ENCODE measurements around the gene FCRL3. TPM values are rescaled to one million over a fixed set of nuclear protein-coding genes. Genes with fewer than 3 reads are reported as not detected.

FCRL3 gene
- total RNA-seq, 3 donors from 2014 or later (not counting 1 experiment from before 2014, with no cell fraction given), result 69.8 to 117 (median 83.8) TPM

DNA sequence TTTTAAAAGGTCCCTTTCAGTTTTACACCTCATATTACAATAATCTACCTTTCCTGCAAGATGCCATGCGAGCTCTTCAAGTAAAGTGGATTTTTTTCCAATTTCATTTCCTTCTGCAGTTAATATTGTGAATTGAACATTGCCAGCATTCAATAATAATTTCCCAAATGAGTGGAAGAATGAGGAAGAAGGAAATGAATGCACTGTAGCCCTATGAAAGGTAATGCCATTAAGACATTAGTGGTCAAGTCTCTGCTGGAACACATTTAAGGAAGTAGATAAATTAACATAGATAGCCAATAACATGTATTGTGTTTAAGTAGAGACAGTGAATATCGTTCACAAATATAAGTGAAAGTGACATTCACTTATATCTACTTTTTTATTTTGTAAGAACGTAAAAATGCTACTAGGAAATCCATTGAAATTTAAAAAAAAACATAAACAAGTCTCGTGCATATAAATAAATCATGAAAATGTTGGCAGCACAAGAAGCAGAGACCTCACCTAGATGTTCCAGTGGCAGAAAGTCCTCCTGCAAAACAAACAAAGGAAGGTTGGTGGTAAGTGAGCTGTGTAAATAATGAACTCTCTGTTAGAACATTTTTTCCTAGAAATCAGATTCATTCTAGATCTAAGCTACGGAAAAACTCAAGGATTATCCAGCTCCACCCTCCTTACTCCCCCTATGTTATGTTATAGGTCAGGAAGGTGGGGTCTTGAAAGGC is 17.7 kb downstream of the FCRL3 start:
- Mint-ChIP-seq H3K27me3 (ENCODE audit: low read depth in 2 of 2) (no peaks in the 10 kb centered on the region), H3K36me3 (peaks cover 50% of the 10 kb centered on the region), H3K9me3 (no peaks in the 10 kb centered on the region), H3K27ac (peak overlapping the region in 1 of 2 donors; percentile 17), H3K4me3 (no peak overlapping the region), H3K4me1 (peaks cover 47 to 60% of the 10 kb centered on the region in 2 donors)
- peaks cover 21% of the 10 kb centered on the region for H3K36me3 ChIP-seq (ENCODE audit: control insufficient read depth, insufficient read depth, low read length)
- TF ChIP-seq, protein P1, sequence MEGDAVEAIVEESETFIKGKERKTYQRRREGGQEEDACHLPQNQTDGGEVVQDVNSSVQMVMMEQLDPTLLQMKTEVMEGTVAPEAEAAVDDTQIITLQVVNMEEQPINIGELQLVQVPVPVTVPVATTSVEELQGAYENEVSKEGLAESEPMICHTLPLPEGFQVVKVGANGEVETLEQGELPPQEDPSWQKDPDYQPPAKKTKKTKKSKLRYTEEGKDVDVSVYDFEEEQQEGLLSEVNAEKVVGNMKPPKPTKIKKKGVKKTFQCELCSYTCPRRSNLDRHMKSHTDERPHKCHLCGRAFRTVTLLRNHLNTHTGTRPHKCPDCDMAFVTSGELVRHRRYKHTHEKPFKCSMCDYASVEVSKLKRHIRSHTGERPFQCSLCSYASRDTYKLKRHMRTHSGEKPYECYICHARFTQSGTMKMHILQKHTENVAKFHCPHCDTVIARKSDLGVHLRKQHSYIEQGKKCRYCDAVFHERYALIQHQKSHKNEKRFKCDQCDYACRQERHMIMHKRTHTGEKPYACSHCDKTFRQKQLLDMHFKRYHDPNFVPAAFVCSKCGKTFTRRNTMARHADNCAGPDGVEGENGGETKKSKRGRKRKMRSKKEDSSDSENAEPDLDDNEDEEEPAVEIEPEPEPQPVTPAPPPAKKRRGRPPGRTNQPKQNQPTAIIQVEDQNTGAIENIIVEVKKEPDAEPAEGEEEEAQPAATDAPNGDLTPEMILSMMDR (IDR thresholded peaks at IDR 0.05), result no peak
- intact Hi-C loops (cut with micrococcal nuclease), result no loop called here
- WGBS (ENCODE audit: insufficient coverage), result 83% methylated on average over 2 of the region's 5 CpGs
- no peaks in the 10 kb centered on the region for H3K4me1 ChIP-seq (ENCODE audit: control insufficient read depth, insufficient read depth, low read length)
- no peak overlapping the region for H3K27ac ChIP-seq (ENCODE audit: low read length)
- H3K9me3 ChIP-seq (ENCODE audit: control insufficient read depth, insufficient read depth, low read length), result no peaks in the 10 kb centered on the region
- DNase-seq (no peak), ATAC-seq (no peak)
- no peak overlapping the region for H3K4me3 ChIP-seq (ENCODE audit: low read length)
- H3K27me3 ChIP-seq (ENCODE audit: control insufficient read depth, insufficient read depth, low read length), result no peaks in the 10 kb centered on the region

DNA sequence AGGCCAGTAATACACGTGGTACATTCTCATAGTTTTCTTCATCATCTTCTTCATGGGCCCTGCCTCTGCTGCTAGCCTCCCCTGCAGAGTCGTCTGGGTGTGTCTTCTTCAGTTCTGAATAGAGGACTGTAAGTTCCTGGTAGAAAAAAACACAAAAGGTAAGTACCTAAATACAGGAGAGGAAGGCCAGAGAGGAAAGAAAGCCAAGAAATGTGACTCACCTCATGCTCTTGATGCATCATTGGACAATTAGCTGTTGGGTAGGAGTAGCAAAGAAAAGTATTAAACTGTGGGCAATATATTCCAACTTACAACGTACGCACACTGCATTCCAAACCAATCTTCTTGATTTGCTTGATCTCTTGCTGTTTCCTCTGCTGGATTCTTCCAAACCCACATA is 21.8 kb downstream of the FCRL3 start:
- Mint-ChIP-seq H3K27ac (peak overlapping the region; percentile 7 to 71), H3K27me3 (ENCODE audit: low read depth in 2 of 2) (no peaks in the 10 kb centered on the region), H3K4me1 (peaks cover 36 to 39% of the 10 kb centered on the region in 2 donors), H3K36me3 (peaks cover 51% of the 10 kb centered on the region), H3K9me3 (no peaks in the 10 kb centered on the region), H3K4me3 (no peak overlapping the region)
- TF ChIP-seq, protein P1 (IDR thresholded peaks at IDR 0.05), result no peak
- DNase-seq (no peak), ATAC-seq (no peak)
- Histone ChIP-seq H3K4me1 (ENCODE audit: control insufficient read depth, insufficient read depth, low read length) (peaks cover 4% of the 10 kb centered on the region), H3K27me3 (ENCODE audit: control insufficient read depth, insufficient read depth, low read length) (no peaks in the 10 kb centered on the region), H3K9me3 (ENCODE audit: control insufficient read depth, insufficient read depth, low read length) (peaks cover 9% of the 10 kb centered on the region), H3K27ac (ENCODE audit: low read length) (no peak overlapping the region), H3K36me3 (ENCODE audit: control insufficient read depth, insufficient read depth, low read length) (peaks cover 19% of the 10 kb centered on the region), H3K4me3 (ENCODE audit: low read length) (no peak overlapping the region)
- intact Hi-C loops (cut with micrococcal nuclease), result no loop called here
- WGBS (ENCODE audit: insufficient coverage), result 76% methylated on average over 4 of the region's 4 CpGs

DNA sequence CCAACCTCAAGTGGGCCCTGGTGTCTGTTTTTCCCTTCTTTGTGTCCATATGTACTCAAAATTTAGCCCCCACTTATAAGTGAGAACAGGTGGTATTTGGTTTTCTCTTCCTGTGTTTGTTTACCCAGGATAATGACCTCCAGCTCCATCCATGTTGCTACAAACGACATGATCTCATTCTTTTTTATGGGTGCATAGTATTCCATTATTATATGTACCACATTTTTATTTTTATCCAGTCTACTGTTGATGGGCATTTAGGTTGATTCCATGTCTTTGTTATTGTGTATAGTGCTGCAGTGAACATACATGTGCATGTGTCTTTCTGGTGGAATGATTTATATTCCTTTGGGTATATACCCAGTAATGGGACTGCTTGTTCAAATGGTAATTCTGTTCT is 27.6 kb downstream of the FCRL3 start:
- H3K9me3 ChIP-seq (ENCODE audit: control insufficient read depth, insufficient read depth, low read length), result peaks cover 14% of the 10 kb centered on the region
- Mint-ChIP-seq H3K27ac (no peak overlapping the region), H3K9me3 (peaks cover 5 to 18% of the 10 kb centered on the region in 2 donors), H3K4me1 (peaks cover 19 to 27% of the 10 kb centered on the region in 2 donors), H3K36me3 (peaks cover 44% of the 10 kb centered on the region), H3K4me3 (no peak overlapping the region), H3K27me3 (ENCODE audit: low read depth in 2 of 2) (no peaks in the 10 kb centered on the region)
- H3K4me3 ChIP-seq (ENCODE audit: low read length), result no peak overlapping the region
- H3K27me3 ChIP-seq (ENCODE audit: control insufficient read depth, insufficient read depth, low read length), result no peaks in the 10 kb centered on the region
- DNase-seq, result no peak
- peaks cover 4% of the 10 kb centered on the region for H3K4me1 ChIP-seq (ENCODE audit: control insufficient read depth, insufficient read depth, low read length)
- ATAC-seq, result no peak
- TF ChIP-seq, protein P1 (IDR thresholded peaks at IDR 0.05), result no peak
- WGBS (ENCODE audit: insufficient coverage), result no CpG with 5 or more reads among the region's 1 CpG
- no peak overlapping the region for H3K27ac ChIP-seq (ENCODE audit: low read length)
- peaks cover 7% of the 10 kb centered on the region for H3K36me3 ChIP-seq (ENCODE audit: control insufficient read depth, insufficient read depth, low read length)
- intact Hi-C loops (cut with micrococcal nuclease), result no loop called here

DNA sequence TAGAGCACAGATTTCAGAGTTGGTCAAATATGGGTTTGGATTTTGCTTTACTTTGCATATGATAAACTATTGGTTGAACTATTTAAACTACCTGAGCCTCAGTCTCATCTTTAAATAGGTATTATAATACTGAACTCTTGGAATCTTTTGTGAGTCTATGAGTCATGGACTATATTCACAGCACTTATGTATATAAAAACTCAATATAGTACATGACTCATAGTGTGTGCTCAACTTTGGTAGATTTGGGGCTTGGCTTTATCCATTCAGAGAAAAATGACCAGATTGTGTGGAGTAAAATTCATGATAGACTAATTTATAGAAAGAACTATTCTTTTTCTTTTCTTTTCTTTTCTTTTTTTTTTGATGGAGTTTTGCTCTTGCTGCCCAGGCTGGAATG is 28.7 kb downstream of the FCRL3 start:
- no peak overlapping the region for H3K27ac Mint-ChIP-seq
- H3K4me1 Mint-ChIP-seq, result peaks cover 13 to 21% of the 10 kb centered on the region in 2 donors
- H3K4me3 ChIP-seq (ENCODE audit: low read length), result no peak overlapping the region
- peaks cover 5 to 18% of the 10 kb centered on the region in 2 donors for H3K9me3 Mint-ChIP-seq
- no peaks in the 10 kb centered on the region for H3K27me3 Mint-ChIP-seq (ENCODE audit: low read depth in 2 of 2)
- no peak overlapping the region for H3K4me3 Mint-ChIP-seq
- no peaks in the 10 kb centered on the region for H3K27me3 ChIP-seq (ENCODE audit: control insufficient read depth, insufficient read depth, low read length)
- no peak for ATAC-seq
- intact Hi-C loops (cut with micrococcal nuclease), result no loop called here
- peaks cover 38% of the 10 kb centered on the region for H3K36me3 Mint-ChIP-seq
- H3K27ac ChIP-seq (ENCODE audit: low read length), result no peak overlapping the region
- no peak for DNase-seq
- TF ChIP-seq, protein P1 (IDR thresholded peaks at IDR 0.05), result no peak
- H3K9me3 ChIP-seq (ENCODE audit: control insufficient read depth, insufficient read depth, low read length), result peaks cover 14% of the 10 kb centered on the region
- H3K36me3 ChIP-seq (ENCODE audit: control insufficient read depth, insufficient read depth, low read length), result peaks cover 2% of the 10 kb centered on the region
- peaks cover 4% of the 10 kb centered on the region for H3K4me1 ChIP-seq (ENCODE audit: control insufficient read depth, insufficient read depth, low read length)

Measured in natural killer cell (primary cell).